ACC112 (cell line): Measurements from ENCODE around the gene SLC38A1.
A peak's percentile ranks its signal among the peaks of the same experiment; 100 is the strongest.

Source experiments
- H2AFZ ChIP-seq: fragments of 200-600 bp; sonication (generic); one replicate; pipeline ENCODE4 v1.6.0; 2017; ENCODE audit warnings: antibody characterized with exemption, low read length; ENCODE audit not compliant: unreplicated experiment
- H3K27ac ChIP-seq: fragments of 200-600 bp; sonication (generic); 2 replicates; pipeline ENCODE4 v1.5.1; 2014; ENCODE audit warnings: low read depth, mild to moderate bottlenecking, antibody characterized with exemption, low read length, moderate library complexity
- H3K27me3 ChIP-seq: fragments of 200-600 bp; sonication (generic); 2 replicates; pipeline ENCODE4 v1.6.1; 2014; ENCODE audit warnings: mild to moderate bottlenecking, antibody characterized with exemption, low read length, moderate library complexity, mixed read lengths; ENCODE audit not compliant: insufficient read depth
- H3K36me3 ChIP-seq: fragments of 200-600 bp; sonication (generic); 2 replicates; pipeline ENCODE4 v1.6.1; 2016; ENCODE audit warnings: mild to moderate bottlenecking, antibody characterized with exemption, low read length, moderate library complexity, mixed read lengths; ENCODE audit not compliant: insufficient read depth
- H3K4me1 ChIP-seq: fragments of 200-600 bp; sonication (generic); one replicate; pipeline ENCODE4 v1.6.1; 2016; ENCODE audit warnings: low read length, mixed read lengths; ENCODE audit not compliant: insufficient read depth, unreplicated experiment, control insufficient read depth
- H3K4me3 ChIP-seq: fragments of 200-600 bp; sonication (generic); 2 replicates; pipeline ENCODE4 v1.5.1; 2014; ENCODE audit warnings: mild to moderate bottlenecking, low read depth, low read length
- H3K79me2 ChIP-seq: fragments of 200-600 bp; sonication (generic); one replicate; pipeline ENCODE4 v1.6.0; 2016; ENCODE audit warnings: low read length; ENCODE audit not compliant: control insufficient read depth, unreplicated experiment, insufficient read depth

The SLC38A1 gene

GRCh38 chr12:46265102-46265501 lies 3.7 kb downstream of the SLC38A1 start:
- Histone ChIP-seq H3K27ac (peak overlapping the region; percentile 35), H3K4me1 (peaks cover 60% of the 10 kb centered on the region), H3K4me3 (peak overlapping the region; percentile 95), H3K36me3 (peaks cover 4% of the 10 kb centered on the region; the same call in 1 of the 2 replicates), H3K27me3 (no peaks in the 10 kb centered on the region), H2AFZ (no peak overlapping the region), H3K79me2 (peaks cover 80% of the 10 kb centered on the region)

- H3K27ac ChIP-seq = peak overlapping the region; percentile 52
- no peak overlapping the region for H3K4me3 ChIP-seq
- peaks cover 91% of the 10 kb centered on the region for H3K79me2 ChIP-seq
- no peaks in the 10 kb centered on the region for H3K27me3 ChIP-seq
- peaks cover 4% of the 10 kb centered on the region; the same call in 1 of the 2 replicates for H3K36me3 ChIP-seq
- no peak overlapping the region for H2AFZ ChIP-seq
- H3K4me1 ChIP-seq = peaks cover 63% of the 10 kb centered on the region
These were observed 4.8 kb downstream of the SLC38A1 start for GRCh38 chr12:46264057-46264456.

GRCh38 chr12:46263140-46264016 lies 5.5 kb downstream of the SLC38A1 start:
- H3K4me3 ChIP-seq = no peak overlapping the region
- H2AFZ ChIP-seq = no peak overlapping the region
- H3K27me3 ChIP-seq = no peaks in the 10 kb centered on the region
- H3K27ac ChIP-seq = peak overlapping the region; percentile 52
- H3K36me3 ChIP-seq = peaks cover 4% of the 10 kb centered on the region; the same call in 1 of the 2 replicates
- peaks cover 98% of the 10 kb centered on the region for H3K79me2 ChIP-seq
- H3K4me1 ChIP-seq = peaks cover 63% of the 10 kb centered on the region

- Histone ChIP-seq H3K79me2 (peaks cover 98% of the 10 kb centered on the region), H3K27ac (no peak overlapping the region), H3K4me3 (no peak overlapping the region), H2AFZ (no peak overlapping the region), H3K4me1 (peaks cover 59% of the 10 kb centered on the region), H3K27me3 (no peaks in the 10 kb centered on the region), H3K36me3 (peaks cover 5% of the 10 kb centered on the region; the same call in 1 of the 2 replicates)
These were observed 7.2 kb downstream of the SLC38A1 start for GRCh38 chr12:46261646-46262045.

GRCh38 chr12:46260913-46261476 lies 7.8 kb downstream of the SLC38A1 start:
- H3K4me3 ChIP-seq = no peak overlapping the region
- H2AFZ ChIP-seq = no peak overlapping the region
- H3K36me3 ChIP-seq = peaks cover 6% of the 10 kb centered on the region; the same call in 1 of the 2 replicates
- H3K4me1 ChIP-seq = peaks cover 52% of the 10 kb centered on the region
- no peaks in the 10 kb centered on the region for H3K27me3 ChIP-seq
- peaks cover 96% of the 10 kb centered on the region for H3K79me2 ChIP-seq
- no peak overlapping the region for H3K27ac ChIP-seq

- H2AFZ ChIP-seq = no peak overlapping the region
- no peak overlapping the region for H3K27ac ChIP-seq
- peaks cover 45% of the 10 kb centered on the region for H3K4me1 ChIP-seq
- no peak overlapping the region for H3K4me3 ChIP-seq
- peaks cover 95% of the 10 kb centered on the region for H3K79me2 ChIP-seq
- H3K36me3 ChIP-seq = peaks cover 6% of the 10 kb centered on the region
- no peaks in the 10 kb centered on the region for H3K27me3 ChIP-seq
These were observed 8.5 kb downstream of the SLC38A1 start for GRCh38 chr12:46260124-46260912.

GRCh38 chr12:46259713-46260112 lies 9.1 kb downstream of the SLC38A1 start:
- H3K4me3 ChIP-seq = no peak overlapping the region
- peaks cover 95% of the 10 kb centered on the region for H3K79me2 ChIP-seq
- no peaks in the 10 kb centered on the region for H3K27me3 ChIP-seq
- H3K36me3 ChIP-seq = peaks cover 10% of the 10 kb centered on the region
- H3K27ac ChIP-seq = no peak overlapping the region
- H3K4me1 ChIP-seq = peaks cover 39% of the 10 kb centered on the region
- H2AFZ ChIP-seq = no peak overlapping the region

- no peak overlapping the region for H2AFZ ChIP-seq
- H3K27me3 ChIP-seq = no peaks in the 10 kb centered on the region
- H3K36me3 ChIP-seq = peaks cover 16% of the 10 kb centered on the region
- peaks cover 35% of the 10 kb centered on the region for H3K4me1 ChIP-seq
- no peak overlapping the region for H3K4me3 ChIP-seq
- peaks cover 95% of the 10 kb centered on the region for H3K79me2 ChIP-seq
- H3K27ac ChIP-seq = no peak overlapping the region
These were observed 9.8 kb downstream of the SLC38A1 start for GRCh38 chr12:46259071-46259470.

GRCh38 chr12:46258129-46258528 lies 10.7 kb downstream of the SLC38A1 start:
- H3K79me2 ChIP-seq = peaks cover 93% of the 10 kb centered on the region
- no peak overlapping the region for H3K4me3 ChIP-seq
- peaks cover 24% of the 10 kb centered on the region for H3K36me3 ChIP-seq
- no peak overlapping the region for H3K27ac ChIP-seq
- peaks cover 26% of the 10 kb centered on the region for H3K4me1 ChIP-seq
- no peak overlapping the region for H2AFZ ChIP-seq
- no peaks in the 10 kb centered on the region for H3K27me3 ChIP-seq

- Histone ChIP-seq H2AFZ (no peak overlapping the region), H3K4me1 (peaks cover 20% of the 10 kb centered on the region), H3K79me2 (peaks cover 89% of the 10 kb centered on the region), H3K27me3 (no peaks in the 10 kb centered on the region), H3K4me3 (no peak overlapping the region), H3K36me3 (peaks cover 33% of the 10 kb centered on the region), H3K27ac (no peak overlapping the region)
These were observed 11.9 kb downstream of the SLC38A1 start for GRCh38 chr12:46256942-46257341.
